ENCODE results near the gene OSBPL3.

- no peak for TF ChIP-seq CTCF (conservative IDR thresholded peaks at IDR 0.05 in 1 of 2, IDR thresholded peaks at IDR 0.05 in 1 of 2; ENCODE audit: extremely low read depth in 1 of 2, insufficient read depth in 1 of 2, low read depth in 1 of 2, low read length in 2 of 2)
- no peak for TF ChIP-seq EZH2 (IDR thresholded peaks at IDR 0.05; ENCODE audit: borderline replicate concordance, low read length)
These were observed 44.1 kb upstream of the OSBPL3 start for GRCh38 chr7:25024066-25024465.

Data from mammary epithelial cell (primary cell).